HEK293 (cell line): ENCODE measurements around the gene KRTAP2-4.

Experiments used
- CTCF ChIA-PET: fragments of 350-600 bp; formaldehyde crosslinking; extraction: SDS; loops from one replicate; lab custom pipeline; 2021; ENCODE audit warnings: antibody characterized with exemption; lab: Yijun Ruan, JAX
- POLR2A ChIA-PET: fragments of 300-600 bp; formaldehyde crosslinking; extraction: SDS; loops from one replicate; lab custom pipeline; 2020; ENCODE audit warnings: antibody characterized with exemption, inconsistent platforms; lab: Yijun Ruan, JAX
- H3K27ac ChIP-seq: fragments of 200-500 bp; sonication (Bioruptor generic); 2 replicates; pipeline ENCODE4 v1.5.1; 2014; ENCODE audit warnings: low read depth, low read length, control low read depth, inconsistent platforms; ENCODE audit errors: extremely low read depth
- H3K36me3 ChIP-seq, 2 experiments: fragments of 200-500 bp in 1 of 2; sonication (Bioruptor generic) in 1 of 2; 1 replicate in 1 of 2; 2 replicates in 1 of 2; pipeline ENCODE4 v1.5.1; 2014 to 2017; ENCODE audit warnings: inconsistent platforms in 2 of 2, low read length in 2 of 2; ENCODE audit not compliant: control insufficient read depth in 2 of 2, insufficient read depth in 1 of 2
- H3K4me1 ChIP-seq: fragments of 200-500 bp; sonication (Bioruptor generic); 2 replicates; pipeline ENCODE4 v1.5.1; 2014; ENCODE audit warnings: mild to moderate bottlenecking, low read length, inconsistent platforms; ENCODE audit not compliant: control insufficient read depth, insufficient read depth
- H3K4me3 ChIP-seq: 2 replicates; pipeline ENCODE4 v1.5.1; 2011; ENCODE audit warnings: low read depth, mild to moderate bottlenecking, control low read depth, low read length, moderate library complexity
- H3K9me3 ChIP-seq: fragments of 200-500 bp; sonication (Bioruptor generic); 2 replicates; pipeline ENCODE4 v1.5.1; 2014; ENCODE audit warnings: low read depth, low read length, inconsistent platforms; ENCODE audit not compliant: control insufficient read depth, insufficient read depth
- ATF2 ChIP-seq: fragments of 450-650 bp; formaldehyde crosslinking; IDR thresholded peaks from 2 replicates; pipeline ENCODE4 v1.5.1; 2016; ENCODE audit warnings: missing biosample characterization, missing genetic modification characterization, low read depth
- CTCF ChIP-seq: fragments of 450-650 bp; formaldehyde crosslinking; IDR thresholded peaks from 2 replicates; pipeline ENCODE4 v1.5.1; 2016; ENCODE audit warnings: missing biosample characterization, missing genetic modification characterization
- EGR2 ChIP-seq: fragments of 450-650 bp; formaldehyde crosslinking; IDR thresholded peaks from 2 replicates; pipeline ENCODE4 v1.5.1; 2016; ENCODE audit warnings: low read depth, missing biosample characterization, missing genetic modification characterization
- GLI2 ChIP-seq: fragments of 450-650 bp; formaldehyde crosslinking; IDR thresholded peaks from 2 replicates; pipeline ENCODE4; 2017; ENCODE audit warnings: missing biosample characterization, missing genetic modification characterization, low read depth, borderline replicate concordance
- HIC1 ChIP-seq: fragments of 450-650 bp; formaldehyde crosslinking; IDR thresholded peaks from 2 replicates; pipeline ENCODE4 v1.5.1; 2016; ENCODE audit warnings: missing biosample characterization, missing genetic modification characterization
- HOXD13 ChIP-seq: sonication (generic); formaldehyde crosslinking; IDR thresholded peaks from 2 replicates; pipeline ENCODE4 v1.8.0; 2022; ENCODE audit warnings: missing genetic modification reagents, borderline replicate concordance
- ZBTB20 ChIP-seq: fragments of 450-650 bp; formaldehyde crosslinking; IDR thresholded peaks from 2 replicates; pipeline ENCODE4 v1.5.1; 2016; ENCODE audit warnings: missing biosample characterization, missing genetic modification characterization
- ZBTB7A ChIP-seq: fragments of 450-650 bp; formaldehyde crosslinking; IDR thresholded peaks from 2 replicates; pipeline ENCODE4 v1.5.1; 2016; ENCODE audit warnings: low read depth, missing biosample characterization, missing genetic modification characterization
- ZNF121 ChIP-seq: fragments of 450-650 bp; formaldehyde crosslinking; IDR thresholded peaks from 2 replicates; pipeline ENCODE4 v1.5.1; 2016; ENCODE audit warnings: missing biosample characterization, missing genetic modification characterization
- ZNF174 ChIP-seq: fragments of 450-650 bp; formaldehyde crosslinking; IDR thresholded peaks from 2 replicates; pipeline ENCODE4 v1.5.0; 2017; ENCODE audit warnings: missing biosample characterization, mild to moderate bottlenecking, missing genetic modification characterization
- ZNF280D ChIP-seq: fragments of 450-650 bp; formaldehyde crosslinking; IDR thresholded peaks from 2 replicates; pipeline ENCODE4 v1.5.1; 2016; ENCODE audit warnings: missing biosample characterization, missing genetic modification characterization
- ZNF416 ChIP-seq: fragments of 450-650 bp; formaldehyde crosslinking; IDR thresholded peaks from 2 replicates; pipeline ENCODE4 v1.5.1; 2016; ENCODE audit warnings: missing biosample characterization, missing genetic modification characterization
- ZNF513 ChIP-seq: fragments of 450-650 bp; IDR thresholded peaks from 2 replicates; pipeline ENCODE4 v1.5.1; 2018; ENCODE audit warnings: missing biosample characterization, missing genetic modification characterization
- ZNF548 ChIP-seq: fragments of 450-650 bp; formaldehyde crosslinking; IDR thresholded peaks from 2 replicates; pipeline ENCODE4 v1.5.1; 2016; ENCODE audit warnings: missing biosample characterization, missing genetic modification characterization
- ZNF580 ChIP-seq: fragments of 450-650 bp; formaldehyde crosslinking; IDR thresholded peaks from 2 replicates; pipeline ENCODE4 v1.5.1; 2016; ENCODE audit warnings: missing biosample characterization, missing genetic modification characterization
- ZNF610 ChIP-seq: fragments of 450-650 bp; formaldehyde crosslinking; IDR thresholded peaks from 2 replicates; pipeline ENCODE4 v1.5.1; 2016; ENCODE audit warnings: missing biosample characterization, missing genetic modification characterization, borderline replicate concordance
- ZNF701 ChIP-seq: fragments of 450-650 bp; formaldehyde crosslinking; IDR thresholded peaks from 2 replicates; pipeline ENCODE4 v1.5.1; 2016; ENCODE audit warnings: missing biosample characterization, missing genetic modification characterization
- ZNF704 ChIP-seq: fragments of 450-650 bp; formaldehyde crosslinking; IDR thresholded peaks from 2 replicates; pipeline ENCODE4 v1.5.1; 2016; ENCODE audit warnings: missing biosample characterization, missing genetic modification characterization
- ZNF768 ChIP-seq: fragments of 450-650 bp; formaldehyde crosslinking; IDR thresholded peaks from 2 replicates; pipeline ENCODE4 v1.5.1; 2018; ENCODE audit warnings: missing biosample characterization, mild to moderate bottlenecking, missing genetic modification characterization
- ZNF777 ChIP-seq: fragments of 450-650 bp; formaldehyde crosslinking; IDR thresholded peaks from 2 replicates; pipeline ENCODE4 v1.5.1; 2017; ENCODE audit warnings: missing biosample characterization, missing genetic modification characterization, borderline replicate concordance
- ZNF792 ChIP-seq: fragments of 450-650 bp; formaldehyde crosslinking; IDR thresholded peaks from 2 replicates; pipeline ENCODE4 v1.5.1; 2016; ENCODE audit warnings: missing biosample characterization, missing genetic modification characterization
- ZNF830 ChIP-seq: fragments of 450-650 bp; IDR thresholded peaks from 2 replicates; pipeline ENCODE4 v1.5.0; 2018; ENCODE audit warnings: missing biosample characterization, missing genetic modification characterization, low read depth, mild to moderate bottlenecking, moderate library complexity
- ZSCAN16 ChIP-seq: fragments of 450-650 bp; formaldehyde crosslinking; IDR thresholded peaks from 2 replicates; pipeline ENCODE4 v1.5.1; 2016; ENCODE audit warnings: missing biosample characterization, missing genetic modification characterization

KRTAP2-4 gene

GRCh38 chr17:41063449-41063848 lies 2.2 kb downstream of the KRTAP2-4 start:
- Histone ChIP-seq H3K4me1 (no peaks in the 10 kb centered on the region), H3K4me3 (no peak overlapping the region), H3K36me3 (no peaks in the 10 kb centered on the region), H3K27ac (no peak overlapping the region), H3K9me3 (no peaks in the 10 kb centered on the region)
- ChIA-PET POLR2A (no interaction called here), CTCF (interaction anchor here (0.6 to 1.5 kb wide), 2 partner anchors 602 to 1429 kb away, joined by 3 to 4 read pairs; no protein-coding TSS in a partner anchor)
- TF ChIP-seq ZNF548 (tag by site-specific recombination) (no peak), ZNF610 (no peak), ZNF580 (tag by site-specific recombination) (no peak), HIC1 (tag by site-specific recombination) (no peak), ZNF704 (tag by site-specific recombination) (no peak), HOXD13 (CRISPR knock-in tag) (no peak), ZBTB7A (tag by site-specific recombination) (no peak), EGR2 (tag by site-specific recombination) (no peak), ZNF701 (tag by site-specific recombination) (no peak), ZNF174 (tag by site-specific recombination) (no peak), ZNF121 (tag by site-specific recombination) (no peak), ZNF830 (tag by site-specific recombination) (no peak), ZNF777 (tag by site-specific recombination) (no peak), GLI2 (tag by site-specific recombination) (no peak)

GRCh38 chr17:41061964-41062363 lies 3.7 kb downstream of the KRTAP2-4 start:
- no peak overlapping the region for H3K4me3 ChIP-seq
- CTCF ChIA-PET: no interaction called here
- no peaks in the 10 kb centered on the region for H3K4me1 ChIP-seq
- no peak overlapping the region for H3K27ac ChIP-seq
- H3K36me3 ChIP-seq: no peaks in the 10 kb centered on the region
- no peaks in the 10 kb centered on the region for H3K9me3 ChIP-seq
- POLR2A ChIA-PET: no interaction called here
- TF ChIP-seq CTCF (tag by site-specific recombination): no peak
- no peak for TF ChIP-seq ZNF792 (tag by site-specific recombination)
- TF ChIP-seq ZNF768 (tag by site-specific recombination): no peak
- no peak for TF ChIP-seq ZNF280D
- no peak for TF ChIP-seq ZBTB20
- no peak for TF ChIP-seq ZSCAN16 (tag by site-specific recombination)
- TF ChIP-seq ZNF513 (tag by site-specific recombination): no peak
- no peak for TF ChIP-seq ATF2
- no peak for TF ChIP-seq ZNF416 (tag by site-specific recombination)
